GM10248 (cell line): ENCODE results near the gene VSNL1.
"Not testable (repeated sequence)": the region's sequence is repeated elsewhere in the genome, so short reads cannot be mapped to it uniquely, and the experiment has no call there.

Experiments used
- CTCF ChIA-PET: fragments of 300-600 bp; sonication (Branson Sonifier 250); formaldehyde crosslinking; extraction: SDS; loops from one replicate; lab custom pipeline; 2021; ENCODE audit warnings: antibody characterized with exemption; lab: Yijun Ruan, JAX
- POLR2A ChIA-PET: fragments of 350-650 bp; sonication (Branson Sonifier 250); formaldehyde crosslinking; extraction: SDS; loops from one replicate; lab custom pipeline; 2020; ENCODE audit warnings: antibody characterized with exemption; lab: Yijun Ruan, JAX
- DNase-seq: peaks from one replicate; pipeline ENCODE4 v3.0.0; 2012; ENCODE audit errors: extremely low spot score
- CTCF ChIP-seq: IDR thresholded peaks from 2 replicates; pipeline ENCODE4 v1.5.1; 2012; ENCODE audit warnings: mild to moderate bottlenecking, low read depth; ENCODE audit errors: extremely low read depth, missing control alignments, control extremely low read depth

VSNL1 gene

GRCh38 chr2:17547237-17547636 lies 6.7 kb downstream of the VSNL1 start:
- TF ChIP-seq CTCF = no peak
- CTCF ChIA-PET = no interaction called here
- POLR2A ChIA-PET = no interaction called here
- DNase-seq = no peak

DNA sequence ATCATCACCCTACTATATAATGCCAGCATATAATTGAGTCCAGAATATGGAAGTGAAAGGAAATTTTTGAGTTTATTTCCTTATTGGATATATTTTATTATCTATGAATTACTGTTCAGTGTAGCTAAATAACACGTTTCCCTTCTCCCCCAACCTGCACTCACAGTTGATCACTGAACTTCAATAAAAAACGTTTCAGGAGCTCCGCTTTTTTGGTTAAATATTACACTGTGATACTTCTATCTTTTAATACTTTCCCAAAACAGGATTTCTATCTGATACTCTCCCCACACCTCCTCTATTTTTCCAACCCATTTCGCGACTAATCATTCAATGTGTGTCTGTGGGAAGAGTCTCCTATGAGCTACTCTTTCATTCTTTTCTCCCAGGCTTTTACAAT lies 7.2 kb downstream of the VSNL1 start:
- no peak for TF ChIP-seq CTCF
- no peak for DNase-seq
- CTCF ChIA-PET = no interaction called here
- POLR2A ChIA-PET = no interaction called here

DNA sequence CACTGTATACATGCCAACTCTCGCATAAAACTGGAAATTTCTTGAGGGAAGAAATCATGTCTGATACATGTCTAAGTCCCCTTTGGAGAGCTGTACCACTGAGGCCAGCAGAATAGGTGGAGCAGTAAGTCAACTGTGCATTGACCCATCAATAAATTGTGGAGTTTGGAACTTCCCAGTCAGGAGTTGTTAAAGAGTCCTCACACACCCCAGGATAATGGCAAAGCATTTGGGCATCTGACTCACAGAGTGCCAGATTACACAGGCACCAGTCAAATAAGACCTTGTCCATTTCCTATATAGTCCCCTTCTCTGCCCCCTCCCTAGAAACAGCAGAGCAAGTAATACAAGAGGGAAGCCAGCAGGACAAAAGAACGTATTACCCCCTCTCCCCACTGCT lies 10.4 kb downstream of the VSNL1 start:
- ChIA-PET POLR2A (no interaction called here), CTCF (no interaction called here)
- no peak for TF ChIP-seq CTCF
- DNase-seq = no peak

DNA sequence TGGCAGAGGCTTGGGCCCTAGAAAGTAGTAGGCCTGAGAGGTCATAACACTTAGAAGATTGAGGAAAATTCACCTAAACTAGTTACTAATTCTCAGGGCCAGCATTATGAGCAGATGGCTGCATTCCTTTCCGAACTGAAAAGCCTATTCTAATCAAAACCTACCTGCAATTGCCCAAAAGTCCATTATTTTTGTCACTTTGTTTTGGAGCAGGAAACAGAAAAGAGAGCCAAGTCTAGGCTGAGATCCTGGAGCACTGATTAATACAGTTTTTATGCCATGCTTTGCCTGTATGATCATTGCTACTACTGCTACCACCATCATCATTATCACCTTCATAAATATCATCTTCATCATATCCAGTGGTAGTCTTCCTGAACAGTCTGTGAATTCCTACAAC lies 14.7 kb downstream of the VSNL1 start:
- DNase-seq = no peak
- no peak for TF ChIP-seq CTCF
- ChIA-PET POLR2A (no interaction called here), CTCF (interaction anchor here (0.9 kb wide), 1 partner anchor 7 kb away, joined by 3 read pairs; no protein-coding TSS in a partner anchor)

DNA sequence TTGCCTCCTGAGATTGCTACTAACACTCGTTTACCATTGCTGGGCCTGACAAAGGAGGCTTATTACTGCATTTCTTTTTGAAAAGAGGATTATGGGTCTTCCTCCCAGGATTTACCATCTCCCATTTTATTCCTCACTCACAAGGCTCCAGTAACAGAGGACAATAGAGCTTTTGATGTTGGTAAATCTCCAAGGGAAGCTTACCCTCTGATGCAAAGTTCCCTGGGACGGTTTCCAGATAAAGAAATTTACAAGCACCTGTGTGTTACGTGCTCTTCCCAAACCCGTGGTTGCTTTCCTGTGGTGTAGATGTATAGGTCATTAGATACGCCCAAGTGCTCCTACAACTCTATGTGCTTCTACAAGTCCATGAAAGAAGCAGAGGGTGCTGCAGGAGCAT lies 17.1 kb downstream of the VSNL1 start:
- CTCF ChIA-PET = interaction anchor here (1.7 kb wide), 1 partner anchor 87 kb away, joined by 3 read pairs; no protein-coding TSS in a partner anchor
- POLR2A ChIA-PET = no interaction called here
- TF ChIP-seq CTCF = no peak
- no peak for DNase-seq

DNA sequence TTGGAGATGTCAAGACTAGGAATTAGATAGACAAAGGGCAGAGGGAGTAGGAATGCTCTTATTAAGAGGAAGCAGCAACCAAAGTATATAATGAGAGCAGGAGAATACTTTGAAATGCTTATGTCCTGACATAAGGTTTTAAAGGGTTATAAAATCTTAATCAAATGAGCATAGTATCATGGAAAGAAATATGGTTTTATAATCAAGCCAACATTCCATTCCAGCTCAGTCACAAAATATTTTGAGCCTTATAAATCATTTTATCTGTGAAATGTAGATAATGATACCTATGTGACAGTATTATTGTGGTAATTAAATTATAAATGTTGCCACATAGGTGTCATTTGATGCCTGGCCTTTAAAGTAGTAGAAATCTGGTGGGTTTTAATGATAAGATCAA lies 17.6 kb downstream of the VSNL1 start:
- no peak for TF ChIP-seq CTCF
- ChIA-PET CTCF (no interaction called here), POLR2A (no interaction called here)
- no peak for DNase-seq

- TF ChIP-seq CTCF = no peak
- CTCF ChIA-PET = no interaction called here
- DNase-seq = no peak
- POLR2A ChIA-PET = no interaction called here
Measured at GRCh38 chr2:17558878-17559277, 18.4 kb downstream of the VSNL1 start.

DNA sequence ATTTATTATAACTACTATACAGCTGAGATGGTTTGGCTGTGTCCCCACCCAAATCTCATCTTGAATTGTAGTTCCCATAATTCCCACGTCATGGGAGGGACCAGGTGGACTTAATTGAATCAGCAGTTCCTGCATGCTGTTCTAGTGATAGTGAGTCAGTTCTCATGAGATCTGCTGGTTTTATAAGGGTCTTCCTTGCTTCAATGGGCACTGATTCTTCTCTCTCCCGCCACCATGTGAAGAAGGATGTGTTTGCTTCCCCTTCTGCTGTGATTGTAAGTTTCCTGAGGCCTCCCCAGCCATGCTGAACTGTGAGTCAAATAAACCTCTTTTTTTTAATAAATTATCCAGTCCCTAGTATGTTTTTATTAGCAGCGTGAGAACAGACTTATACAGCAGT lies 25.2 kb downstream of the VSNL1 start:
- POLR2A ChIA-PET, CTCF ChIA-PET, DNase-seq: not testable (repeated sequence)
